ENCODE data around the gene ATF4.

Gene ATF4

GRCh38 chr22:39477542-39477941 lies 42.8 kb upstream of the ATF4 start:
- H3K4me3 ChIP-seq (ENCODE audit: low read depth in 1 of 5, low read length in 5 of 5): no peak overlapping the region
- no peak overlapping the region for H3K27ac ChIP-seq (ENCODE audit: low read depth, low read length)
- H3K36me3 ChIP-seq (ENCODE audit: control insufficient read depth in 5 of 5, insufficient read depth in 5 of 5, low read length in 5 of 5): no peaks in the 10 kb centered on the region
- peaks cover 6 to 47% (median 42%) of the 10 kb centered on the region in 5 donors for H3K4me1 ChIP-seq (ENCODE audit: control insufficient read depth in 5 of 5, insufficient read depth in 5 of 5, low read length in 5 of 5)
- no peaks in the 10 kb centered on the region for H3K27me3 ChIP-seq (ENCODE audit: control insufficient read depth in 5 of 5, insufficient read depth in 4 of 5, low read length in 5 of 5)
- H3K9ac ChIP-seq (ENCODE audit: low read length in 5 of 5): no peak overlapping the region
- no peaks in the 10 kb centered on the region for H3K9me3 ChIP-seq (ENCODE audit: control insufficient read depth in 5 of 5, low read length in 5 of 5)

GRCh38 chr22:39478441-39478850 lies 41.9 kb upstream of the ATF4 start:
- H3K4me1 ChIP-seq (ENCODE audit: control insufficient read depth in 5 of 5, insufficient read depth in 5 of 5, low read length in 5 of 5): peaks cover 4 to 48% (median 34%) of the 10 kb centered on the region in 5 donors
- H3K9ac ChIP-seq (ENCODE audit: low read length in 5 of 5): no peak overlapping the region
- H3K27ac ChIP-seq (ENCODE audit: low read depth, low read length): no peak overlapping the region
- H3K36me3 ChIP-seq (ENCODE audit: control insufficient read depth in 5 of 5, insufficient read depth in 5 of 5, low read length in 5 of 5): no peaks in the 10 kb centered on the region
- H3K9me3 ChIP-seq (ENCODE audit: control insufficient read depth in 5 of 5, low read length in 5 of 5): no peaks in the 10 kb centered on the region
- no peak overlapping the region for H3K4me3 ChIP-seq (ENCODE audit: low read depth in 1 of 5, low read length in 5 of 5)
- no peaks in the 10 kb centered on the region for H3K27me3 ChIP-seq (ENCODE audit: control insufficient read depth in 5 of 5, insufficient read depth in 4 of 5, low read length in 5 of 5)

- peaks cover 4 to 44% (median 27%) of the 10 kb centered on the region in 5 donors for H3K4me1 ChIP-seq (ENCODE audit: control insufficient read depth in 5 of 5, insufficient read depth in 5 of 5, low read length in 5 of 5)
- H3K36me3 ChIP-seq (ENCODE audit: control insufficient read depth in 5 of 5, insufficient read depth in 5 of 5, low read length in 5 of 5): no peaks in the 10 kb centered on the region
- H3K4me3 ChIP-seq (ENCODE audit: low read depth in 1 of 5, low read length in 5 of 5): no peak overlapping the region
- no peaks in the 10 kb centered on the region for H3K9me3 ChIP-seq (ENCODE audit: control insufficient read depth in 5 of 5, low read length in 5 of 5)
- H3K27ac ChIP-seq (ENCODE audit: low read depth, low read length): no peak overlapping the region
- no peaks in the 10 kb centered on the region for H3K27me3 ChIP-seq (ENCODE audit: control insufficient read depth in 5 of 5, insufficient read depth in 4 of 5, low read length in 5 of 5)
- H3K9ac ChIP-seq (ENCODE audit: low read length in 5 of 5): no peak overlapping the region
Observed at GRCh38 chr22:39479254-39479653, 41.1 kb upstream of the ATF4 start.

GRCh38 chr22:39480557-39480956 lies 39.8 kb upstream of the ATF4 start:
- Histone ChIP-seq H3K4me3 (ENCODE audit: low read depth in 1 of 5, low read length in 5 of 5) (no peak overlapping the region), H3K9me3 (ENCODE audit: control insufficient read depth in 5 of 5, low read length in 5 of 5) (no peaks in the 10 kb centered on the region), H3K9ac (ENCODE audit: low read length in 5 of 5) (no peak overlapping the region), H3K27me3 (ENCODE audit: control insufficient read depth in 5 of 5, insufficient read depth in 4 of 5, low read length in 5 of 5) (no peaks in the 10 kb centered on the region), H3K27ac (ENCODE audit: low read depth, low read length) (no peak overlapping the region), H3K36me3 (ENCODE audit: control insufficient read depth in 5 of 5, insufficient read depth in 5 of 5, low read length in 5 of 5) (no peaks in the 10 kb centered on the region), H3K4me1 (ENCODE audit: control insufficient read depth in 5 of 5, insufficient read depth in 5 of 5, low read length in 5 of 5) (peaks cover 4 to 33% (median 15%) of the 10 kb centered on the region in 5 donors)

GRCh38 chr22:39481054-39481453 lies 39.3 kb upstream of the ATF4 start:
- H3K9ac ChIP-seq (ENCODE audit: low read length in 5 of 5): no peak overlapping the region
- no peaks in the 10 kb centered on the region for H3K36me3 ChIP-seq (ENCODE audit: control insufficient read depth in 5 of 5, insufficient read depth in 5 of 5, low read length in 5 of 5)
- no peak overlapping the region for H3K4me3 ChIP-seq (ENCODE audit: low read depth in 1 of 5, low read length in 5 of 5)
- no peaks in the 10 kb centered on the region for H3K9me3 ChIP-seq (ENCODE audit: control insufficient read depth in 5 of 5, low read length in 5 of 5)
- H3K4me1 ChIP-seq (ENCODE audit: control insufficient read depth in 5 of 5, insufficient read depth in 5 of 5, low read length in 5 of 5): peaks cover 2 to 28% (median 13%) of the 10 kb centered on the region in 5 donors
- H3K27ac ChIP-seq (ENCODE audit: low read depth, low read length): no peak overlapping the region
- H3K27me3 ChIP-seq (ENCODE audit: control insufficient read depth in 5 of 5, insufficient read depth in 4 of 5, low read length in 5 of 5): no peaks in the 10 kb centered on the region

- H3K36me3 ChIP-seq (ENCODE audit: control insufficient read depth in 5 of 5, insufficient read depth in 5 of 5, low read length in 5 of 5): no peaks in the 10 kb centered on the region
- H3K4me1 ChIP-seq (ENCODE audit: control insufficient read depth in 5 of 5, insufficient read depth in 5 of 5, low read length in 5 of 5): peaks cover 0 to 25% (median 8%) of the 10 kb centered on the region in 5 donors
- no peak overlapping the region for H3K27ac ChIP-seq (ENCODE audit: low read depth, low read length)
- H3K9me3 ChIP-seq (ENCODE audit: control insufficient read depth in 5 of 5, low read length in 5 of 5): no peaks in the 10 kb centered on the region
- no peak overlapping the region for H3K4me3 ChIP-seq (ENCODE audit: low read depth in 1 of 5, low read length in 5 of 5)
- H3K27me3 ChIP-seq (ENCODE audit: control insufficient read depth in 5 of 5, insufficient read depth in 4 of 5, low read length in 5 of 5): no peaks in the 10 kb centered on the region
- H3K9ac ChIP-seq (ENCODE audit: low read length in 5 of 5): no peak overlapping the region
Observed at GRCh38 chr22:39481595-39481994, 38.8 kb upstream of the ATF4 start.

GRCh38 chr22:39482768-39483167 lies 37.6 kb upstream of the ATF4 start:
- H3K27me3 ChIP-seq (ENCODE audit: control insufficient read depth in 5 of 5, insufficient read depth in 4 of 5, low read length in 5 of 5): no peaks in the 10 kb centered on the region
- H3K27ac ChIP-seq (ENCODE audit: low read depth, low read length): no peak overlapping the region
- no peak overlapping the region for H3K4me3 ChIP-seq (ENCODE audit: low read depth in 1 of 5, low read length in 5 of 5)
- H3K36me3 ChIP-seq (ENCODE audit: control insufficient read depth in 5 of 5, insufficient read depth in 5 of 5, low read length in 5 of 5): peaks cover 0 to 2% (median 0%) of the 10 kb centered on the region in 5 donors
- no peak overlapping the region for H3K9ac ChIP-seq (ENCODE audit: low read length in 5 of 5)
- H3K9me3 ChIP-seq (ENCODE audit: control insufficient read depth in 5 of 5, low read length in 5 of 5): no peaks in the 10 kb centered on the region
- peaks cover 0 to 29% (median 13%) of the 10 kb centered on the region in 5 donors for H3K4me1 ChIP-seq (ENCODE audit: control insufficient read depth in 5 of 5, insufficient read depth in 5 of 5, low read length in 5 of 5)

- H3K4me3 ChIP-seq (ENCODE audit: low read depth in 1 of 5, low read length in 5 of 5): no peak overlapping the region
- no peaks in the 10 kb centered on the region for H3K27me3 ChIP-seq (ENCODE audit: control insufficient read depth in 5 of 5, insufficient read depth in 4 of 5, low read length in 5 of 5)
- no peak overlapping the region for H3K27ac ChIP-seq (ENCODE audit: low read depth, low read length)
- peaks cover 0 to 25% (median 18%) of the 10 kb centered on the region in 5 donors for H3K4me1 ChIP-seq (ENCODE audit: control insufficient read depth in 5 of 5, insufficient read depth in 5 of 5, low read length in 5 of 5)
- H3K36me3 ChIP-seq (ENCODE audit: control insufficient read depth in 5 of 5, insufficient read depth in 5 of 5, low read length in 5 of 5): peaks cover 0 to 10% (median 9%) of the 10 kb centered on the region in 5 donors
- H3K9me3 ChIP-seq (ENCODE audit: control insufficient read depth in 5 of 5, low read length in 5 of 5): no peaks in the 10 kb centered on the region
- H3K9ac ChIP-seq (ENCODE audit: low read length in 5 of 5): no peak overlapping the region
Observed at GRCh38 chr22:39486951-39487825, 33.2 kb upstream of the ATF4 start.

- Histone ChIP-seq H3K36me3 (ENCODE audit: control insufficient read depth in 5 of 5, insufficient read depth in 5 of 5, low read length in 5 of 5) (peaks cover 0 to 10% (median 9%) of the 10 kb centered on the region in 5 donors), H3K9ac (ENCODE audit: low read length in 5 of 5) (no peak overlapping the region), H3K9me3 (ENCODE audit: control insufficient read depth in 5 of 5, low read length in 5 of 5) (no peaks in the 10 kb centered on the region), H3K4me3 (ENCODE audit: low read depth in 1 of 5, low read length in 5 of 5) (no peak overlapping the region), H3K4me1 (ENCODE audit: control insufficient read depth in 5 of 5, insufficient read depth in 5 of 5, low read length in 5 of 5) (peaks cover 0 to 20% (median 18%) of the 10 kb centered on the region in 5 donors), H3K27me3 (ENCODE audit: control insufficient read depth in 5 of 5, insufficient read depth in 4 of 5, low read length in 5 of 5) (no peaks in the 10 kb centered on the region), H3K27ac (ENCODE audit: low read depth, low read length) (no peak overlapping the region)
Observed at GRCh38 chr22:39487826-39488520, 32.4 kb upstream of the ATF4 start.

- Histone ChIP-seq H3K27ac (ENCODE audit: low read depth, low read length) (no peak overlapping the region), H3K4me3 (ENCODE audit: low read depth in 1 of 5, low read length in 5 of 5) (no peak overlapping the region), H3K9ac (ENCODE audit: low read length in 5 of 5) (no peak overlapping the region), H3K4me1 (ENCODE audit: control insufficient read depth in 5 of 5, insufficient read depth in 5 of 5, low read length in 5 of 5) (peaks cover 0 to 20% (median 17%) of the 10 kb centered on the region in 5 donors), H3K36me3 (ENCODE audit: control insufficient read depth in 5 of 5, insufficient read depth in 5 of 5, low read length in 5 of 5) (peaks cover 0 to 10% (median 9%) of the 10 kb centered on the region in 5 donors), H3K27me3 (ENCODE audit: control insufficient read depth in 5 of 5, insufficient read depth in 4 of 5, low read length in 5 of 5) (no peaks in the 10 kb centered on the region), H3K9me3 (ENCODE audit: control insufficient read depth in 5 of 5, low read length in 5 of 5) (no peaks in the 10 kb centered on the region)
Observed at GRCh38 chr22:39488563-39489083, 31.7 kb upstream of the ATF4 start.
